ENCODE measurements around the gene CLDN22. TPM values are rescaled to one million over a fixed set of nuclear protein-coding genes. Genes with fewer than 3 reads are reported as not detected.
"Not testable (repeated sequence)": the region's sequence is repeated elsewhere in the genome, so short reads cannot be mapped to it uniquely, and the experiment has no call there.

CLDN22 gene
- total RNA-seq, 1 experiment from 2014 or later = not detected

- Histone ChIP-seq H3K4me1 (ENCODE audit: insufficient read depth, low read length, poor library complexity, severe bottlenecking) (no peaks in the 10 kb centered on the region), H3K9me3 (ENCODE audit: low read depth, low read length, poor library complexity, severe bottlenecking) (peaks cover 4% of the 10 kb centered on the region), H3K27ac (ENCODE audit: low read depth, low read length, poor library complexity, severe bottlenecking) (no peak overlapping the region), H3K27me3 (replicated peaks; ENCODE audit: insufficient read depth, low read depth, low read length, poor library complexity) (no peaks in the 10 kb centered on the region), H3K4me3 (ENCODE audit: low read depth, low read length, poor library complexity, severe bottlenecking) (no peak overlapping the region), H3K36me3 (ENCODE audit: insufficient read depth, low read length, poor library complexity, severe bottlenecking) (no peaks in the 10 kb centered on the region)
- DNase-seq (ENCODE audit: low spot score) = no peak
- no TSS peak for BruUV-seq (replicated peaks)
- POLR2A ChIA-PET (ENCODE audit: low non-redundant PET) = interaction anchor here (0.6 kb wide), 1 partner anchor 21 kb away, joined by 14 read pairs; no protein-coding TSS in a partner anchor
- TF ChIP-seq EZH2 (IDR thresholded peaks at IDR 0.05; ENCODE audit: borderline replicate concordance, low read depth, low read length, poor library complexity, severe bottlenecking) (no peak), CTCF (conservative IDR thresholded peaks at IDR 0.05; ENCODE audit: low read depth, low read length) (no peak)
- CTCF ChIA-PET = no interaction called here
- intact Hi-C loops (cut with micrococcal nuclease; ENCODE audit: unreplicated experiment) = no loop called here
These were observed 7.8 kb upstream of the CLDN22 start for GRCh38 chr4:183327827-183328226.

- ChIA-PET POLR2A (ENCODE audit: low non-redundant PET) (no interaction called here), CTCF (no interaction called here)
- H3K27me3 ChIP-seq (replicated peaks; ENCODE audit: insufficient read depth, low read depth, low read length, poor library complexity) = no peaks in the 10 kb centered on the region
- intact Hi-C loops (cut with micrococcal nuclease; ENCODE audit: unreplicated experiment) = no loop called here
- DNase-seq (ENCODE audit: low spot score) = peak; percentile 56
- no peak overlapping the region for H3K27ac ChIP-seq (ENCODE audit: low read depth, low read length, poor library complexity, severe bottlenecking)
- H3K4me3 ChIP-seq (ENCODE audit: low read depth, low read length, poor library complexity, severe bottlenecking) = no peak overlapping the region
- H3K9me3 ChIP-seq (ENCODE audit: low read depth, low read length, poor library complexity, severe bottlenecking) = peaks cover 4% of the 10 kb centered on the region
- no TSS peak for BruUV-seq (replicated peaks)
- H3K36me3 ChIP-seq (ENCODE audit: insufficient read depth, low read length, poor library complexity, severe bottlenecking) = no peaks in the 10 kb centered on the region
- no peaks in the 10 kb centered on the region for H3K4me1 ChIP-seq (ENCODE audit: insufficient read depth, low read length, poor library complexity, severe bottlenecking)
- TF ChIP-seq EZH2 (IDR thresholded peaks at IDR 0.05; ENCODE audit: borderline replicate concordance, low read depth, low read length, poor library complexity, severe bottlenecking) (no peak), CTCF (conservative IDR thresholded peaks at IDR 0.05; ENCODE audit: low read depth, low read length) (no peak)
These were observed 6.8 kb upstream of the CLDN22 start for GRCh38 chr4:183326853-183327252.

GRCh38 chr4:183326387-183326786, 6.3 kb upstream of the CLDN22 start:
- H3K4me1 ChIP-seq (ENCODE audit: insufficient read depth, low read length, poor library complexity, severe bottlenecking); POLR2A ChIA-PET (ENCODE audit: low non-redundant PET); H3K36me3 ChIP-seq (ENCODE audit: insufficient read depth, low read length, poor library complexity, severe bottlenecking); CTCF ChIA-PET; intact Hi-C loops (cut with micrococcal nuclease; ENCODE audit: unreplicated experiment); DNase-seq (ENCODE audit: low spot score); H3K27me3 ChIP-seq (replicated peaks; ENCODE audit: insufficient read depth, low read depth, low read length, poor library complexity); BruUV-seq (replicated peaks); H3K4me3 ChIP-seq (ENCODE audit: low read depth, low read length, poor library complexity, severe bottlenecking); H3K27ac ChIP-seq (ENCODE audit: low read depth, low read length, poor library complexity, severe bottlenecking); H3K9me3 ChIP-seq (ENCODE audit: low read depth, low read length, poor library complexity, severe bottlenecking): not testable (repeated sequence)

GRCh38 chr4:183324619-183325018, 4.5 kb upstream of the CLDN22 start:
- CTCF ChIA-PET = no interaction called here
- intact Hi-C loops (cut with micrococcal nuclease; ENCODE audit: unreplicated experiment) = no loop called here
- H3K36me3 ChIP-seq (ENCODE audit: insufficient read depth, low read length, poor library complexity, severe bottlenecking) = no peaks in the 10 kb centered on the region
- no TSS peak for BruUV-seq (replicated peaks)
- no peak overlapping the region for H3K27ac ChIP-seq (ENCODE audit: low read depth, low read length, poor library complexity, severe bottlenecking)
- TF ChIP-seq CTCF (conservative IDR thresholded peaks at IDR 0.05; ENCODE audit: low read depth, low read length) = no peak
- POLR2A ChIA-PET (ENCODE audit: low non-redundant PET) = no interaction called here
- no peaks in the 10 kb centered on the region for H3K4me1 ChIP-seq (ENCODE audit: insufficient read depth, low read length, poor library complexity, severe bottlenecking)
- peaks cover 4% of the 10 kb centered on the region for H3K9me3 ChIP-seq (ENCODE audit: low read depth, low read length, poor library complexity, severe bottlenecking)
- DNase-seq (ENCODE audit: low spot score) = no peak
- no peaks in the 10 kb centered on the region for H3K27me3 ChIP-seq (replicated peaks; ENCODE audit: insufficient read depth, low read depth, low read length, poor library complexity)
- no peak overlapping the region for H3K4me3 ChIP-seq (ENCODE audit: low read depth, low read length, poor library complexity, severe bottlenecking)

- H3K4me3 ChIP-seq (ENCODE audit: low read depth, low read length, poor library complexity, severe bottlenecking); DNase-seq (ENCODE audit: low spot score); CTCF ChIA-PET; H3K4me1 ChIP-seq (ENCODE audit: insufficient read depth, low read length, poor library complexity, severe bottlenecking); H3K27ac ChIP-seq (ENCODE audit: low read depth, low read length, poor library complexity, severe bottlenecking); POLR2A ChIA-PET (ENCODE audit: low non-redundant PET); H3K36me3 ChIP-seq (ENCODE audit: insufficient read depth, low read length, poor library complexity, severe bottlenecking); BruUV-seq (replicated peaks); H3K27me3 ChIP-seq (replicated peaks; ENCODE audit: insufficient read depth, low read depth, low read length, poor library complexity); H3K9me3 ChIP-seq (ENCODE audit: low read depth, low read length, poor library complexity, severe bottlenecking); intact Hi-C loops (cut with micrococcal nuclease; ENCODE audit: unreplicated experiment): not testable (repeated sequence)
These were observed 4.0 kb upstream of the CLDN22 start for GRCh38 chr4:183324056-183324455.
